ENCODE results near the gene PRKCB. TPM values are rescaled to one million over a fixed set of nuclear protein-coding genes. Genes with fewer than 3 reads are reported as not detected.

PRKCB gene
- total RNA-seq, 1 experiment from 2014 or later: 0.89 TPM

DNA sequence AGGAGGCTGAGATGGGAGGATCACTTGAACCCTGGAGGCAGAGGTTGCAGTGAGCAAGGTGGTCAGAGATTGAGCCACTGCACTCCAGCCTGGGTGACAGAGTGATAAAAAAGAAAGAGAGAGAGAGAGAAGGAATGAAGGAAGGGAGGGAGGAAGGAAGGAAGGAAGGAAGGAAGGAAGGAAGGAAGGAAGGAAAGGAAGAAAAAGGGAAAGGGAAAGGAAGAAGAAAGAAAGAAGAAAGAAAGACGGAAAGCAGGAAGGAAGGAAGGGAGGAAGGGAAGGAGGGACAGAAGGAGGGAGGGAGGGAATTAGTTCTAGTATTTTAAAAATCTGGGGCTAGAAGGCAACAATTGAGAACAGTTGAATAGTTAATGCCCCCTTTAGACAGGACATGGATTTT is 258.9 kb downstream of the PRKCB start:
- DNase-seq (ENCODE audit: low read depth, low spot score): no peak
- ChIA-PET CTCF (no interaction called here), POLR2A (no interaction called here), RAD21 (ENCODE audit: low non-redundant PET in 1 of 2, low total read pairs in 2 of 2, uncharacterized antibody in 2 of 2, unreplicated experiment in 2 of 2) (no interaction called here)
- H3K4me3 ChIP-seq (replicated peaks in 1 of 2; ENCODE audit: low read depth in 1 of 2, low read length in 2 of 2): no peak overlapping the region
- H3K4me2 ChIP-seq (ENCODE audit: low read length): no peak overlapping the region
- H3K36me3 ChIP-seq (ENCODE audit: control insufficient read depth in 1 of 2, insufficient read depth in 2 of 2, low read length in 2 of 2): no peaks in the 10 kb centered on the region
- H3K79me2 ChIP-seq (ENCODE audit: insufficient read depth, low read length): no peaks in the 10 kb centered on the region
- peaks cover 5% of the 10 kb centered on the region; the same call in 1 of the 2 replicates for H3K27me3 ChIP-seq (ENCODE audit: insufficient read depth, low read length)
- intact Hi-C loops (cut with micrococcal nuclease): no loop called here
- no TSS peak for BruUV-seq (replicated peaks)
- no peak overlapping the region for H3K9ac ChIP-seq (ENCODE audit: low read length)
- no peaks in the 10 kb centered on the region for H3K4me1 ChIP-seq (ENCODE audit: control insufficient read depth in 1 of 2, insufficient read depth in 2 of 2, low read length in 2 of 2)
- no peaks in the 10 kb centered on the region for H3K9me2 ChIP-seq (ENCODE audit: insufficient read depth)
- no peak overlapping the region for H2AFZ ChIP-seq (ENCODE audit: low read depth, low read length, poor library complexity, severe bottlenecking)
- H3K9me3 ChIP-seq (ENCODE audit: control insufficient read depth in 1 of 2, insufficient read depth in 1 of 2, low read depth in 1 of 2, low read length in 2 of 2): peaks cover 0 to 4% of the 10 kb centered on the region in 2 experiments; a peak in 1 of 4 replicates
- H4K20me1 ChIP-seq (ENCODE audit: insufficient read depth): no peaks in the 10 kb centered on the region
- TF ChIP-seq, protein P1, sequence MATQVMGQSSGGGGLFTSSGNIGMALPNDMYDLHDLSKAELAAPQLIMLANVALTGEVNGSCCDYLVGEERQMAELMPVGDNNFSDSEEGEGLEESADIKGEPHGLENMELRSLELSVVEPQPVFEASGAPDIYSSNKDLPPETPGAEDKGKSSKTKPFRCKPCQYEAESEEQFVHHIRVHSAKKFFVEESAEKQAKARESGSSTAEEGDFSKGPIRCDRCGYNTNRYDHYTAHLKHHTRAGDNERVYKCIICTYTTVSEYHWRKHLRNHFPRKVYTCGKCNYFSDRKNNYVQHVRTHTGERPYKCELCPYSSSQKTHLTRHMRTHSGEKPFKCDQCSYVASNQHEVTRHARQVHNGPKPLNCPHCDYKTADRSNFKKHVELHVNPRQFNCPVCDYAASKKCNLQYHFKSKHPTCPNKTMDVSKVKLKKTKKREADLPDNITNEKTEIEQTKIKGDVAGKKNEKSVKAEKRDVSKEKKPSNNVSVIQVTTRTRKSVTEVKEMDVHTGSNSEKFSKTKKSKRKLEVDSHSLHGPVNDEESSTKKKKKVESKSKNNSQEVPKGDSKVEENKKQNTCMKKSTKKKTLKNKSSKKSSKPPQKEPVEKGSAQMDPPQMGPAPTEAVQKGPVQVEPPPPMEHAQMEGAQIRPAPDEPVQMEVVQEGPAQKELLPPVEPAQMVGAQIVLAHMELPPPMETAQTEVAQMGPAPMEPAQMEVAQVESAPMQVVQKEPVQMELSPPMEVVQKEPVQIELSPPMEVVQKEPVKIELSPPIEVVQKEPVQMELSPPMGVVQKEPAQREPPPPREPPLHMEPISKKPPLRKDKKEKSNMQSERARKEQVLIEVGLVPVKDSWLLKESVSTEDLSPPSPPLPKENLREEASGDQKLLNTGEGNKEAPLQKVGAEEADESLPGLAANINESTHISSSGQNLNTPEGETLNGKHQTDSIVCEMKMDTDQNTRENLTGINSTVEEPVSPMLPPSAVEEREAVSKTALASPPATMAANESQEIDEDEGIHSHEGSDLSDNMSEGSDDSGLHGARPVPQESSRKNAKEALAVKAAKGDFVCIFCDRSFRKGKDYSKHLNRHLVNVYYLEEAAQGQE (IDR thresholded peaks at IDR 0.05; ENCODE audit: low read depth): no peak
- TF ChIP-seq POLR2AphosphoS5 (IDR thresholded peaks at IDR 0.05; ENCODE audit: low read depth, low read length): no peak
- no peak for TF ChIP-seq POLR2A (IDR thresholded peaks at IDR 0.05; ENCODE audit: borderline replicate concordance, extremely low read depth, insufficient read depth, insufficient read length)
- no peak for TF ChIP-seq EZH2 (IDR thresholded peaks at IDR 0.05)
- no peak for TF ChIP-seq RAD21 (IDR thresholded peaks at IDR 0.05; ENCODE audit: low read depth)
- TF ChIP-seq SIN3A (IDR thresholded peaks at IDR 0.05; ENCODE audit: low read depth): no peak
- TF ChIP-seq, protein P2, sequence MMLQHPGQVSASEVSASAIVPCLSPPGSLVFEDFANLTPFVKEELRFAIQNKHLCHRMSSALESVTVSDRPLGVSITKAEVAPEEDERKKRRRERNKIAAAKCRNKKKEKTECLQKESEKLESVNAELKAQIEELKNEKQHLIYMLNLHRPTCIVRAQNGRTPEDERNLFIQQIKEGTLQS (IDR thresholded peaks at IDR 0.05): no peak
- TF ChIP-seq, protein P3, sequence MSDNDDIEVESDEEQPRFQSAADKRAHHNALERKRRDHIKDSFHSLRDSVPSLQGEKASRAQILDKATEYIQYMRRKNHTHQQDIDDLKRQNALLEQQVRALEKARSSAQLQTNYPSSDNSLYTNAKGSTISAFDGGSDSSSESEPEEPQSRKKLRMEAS (IDR thresholded peaks at IDR 0.05): no peak
- no peak for TF ChIP-seq ELF1 (IDR thresholded peaks at IDR 0.05; ENCODE audit: borderline replicate concordance, low read depth)
- TF ChIP-seq CBX3 (IDR thresholded peaks at IDR 0.05; ENCODE audit: low read depth): no peak
- no peak for TF ChIP-seq CTCF (IDR thresholded peaks at IDR 0.05 in 2 of 3, conservative IDR thresholded peaks at IDR 0.05 in 1 of 3; ENCODE audit: borderline replicate concordance in 1 of 3, insufficient read depth in 1 of 3, low read depth in 2 of 3, low read length in 2 of 3)
- TF ChIP-seq EGR1 (IDR thresholded peaks at IDR 0.05; ENCODE audit: low read depth): no peak
- H3K27ac ChIP-seq (ENCODE audit: low read depth, low read length): no peak overlapping the region
- no peak for ATAC-seq

All from HCT116 (cell line).